Neural cell (in vitro differentiated cells): ENCODE data around the gene TM9SF1.

Source experiments
- CTCF ChIP-seq: fragments of 450-650 bp; IDR thresholded peaks from 2 replicates; pipeline ENCODE4 v1.5.1; 2014; ENCODE audit warnings: antibody characterized with exemption, mild to moderate bottlenecking, moderate library complexity; ENCODE audit not compliant: poor library complexity, severe bottlenecking
- EP300 ChIP-seq: fragments of 450-650 bp; conservative IDR thresholded peaks from 2 replicates; pipeline ENCODE4 v1.6.1; 2014; ENCODE audit warnings: antibody characterized with exemption, mild to moderate bottlenecking, moderate library complexity; ENCODE audit not compliant: poor library complexity, severe bottlenecking
- EZH2 ChIP-seq: fragments of 200-600, 300-800 bp; shearing (Covaris generic), sonication (generic); IDR thresholded peaks from 2 replicates; pipeline ENCODE4 v1.6.1; 2014; ENCODE audit warnings: antibody characterized with exemption, low read length, borderline replicate concordance, mild to moderate bottlenecking; ENCODE audit not compliant: insufficient read depth, poor library complexity, severe bottlenecking
- POLR2AphosphoS5 ChIP-seq: IDR thresholded peaks from 2 replicates; pipeline ENCODE4 v1.6.1; 2012
- RAD21 ChIP-seq: fragments of 450-650 bp; conservative IDR thresholded peaks from 2 replicates; pipeline ENCODE4 v1.6.1; 2014; ENCODE audit warnings: antibody characterized with exemption, mild to moderate bottlenecking, moderate library complexity
- REST ChIP-seq: IDR thresholded peaks from 2 replicates; pipeline ENCODE4 v1.6.1; 2012; ENCODE audit warnings: borderline replicate concordance

GRCh38 chr14:24240110-24240918, 45.1 kb upstream of the TM9SF1 start:
- TF ChIP-seq EZH2 (no peak), CTCF (no peak), EP300 (no peak), REST (no peak), POLR2AphosphoS5 (no peak), RAD21 (no peak)
